Common myeloid progenitor, CD34-positive (primary cell): Measurements from ENCODE around the gene SAMD8.
"Not testable (repeated sequence)": the region's sequence is repeated elsewhere in the genome, so short reads cannot be mapped to it uniquely, and the experiment has no call there.

Experiments
- CTCF ChIA-PET: fragments of 350-600 bp; sonication (Branson Sonifier 250); formaldehyde crosslinking; loops from one replicate; lab custom pipeline; 2021; ENCODE audit warnings: antibody characterized with exemption; lab: Charles Lee
- POLR2A ChIA-PET: fragments of 350-600 bp; sonication (Branson Sonifier 250); formaldehyde crosslinking; loops from one replicate; lab custom pipeline; 2021; ENCODE audit warnings: antibody characterized with exemption; lab: Charles Lee
- DNase-seq, 3 donors: peaks; one replicate each; pipeline versions ENCODE4 v3.0.0 to v3.0.0-alpha.2; 2013
- H3K27ac ChIP-seq, 2 experiments: 1 replicate in 1 of 2; 2 replicates in 1 of 2; pipeline ENCODE4 v1.7.0; 2013; ENCODE audit warnings: inconsistent platforms in 2 of 2, low read length in 2 of 2, mild to moderate bottlenecking in 2 of 2, low read depth in 1 of 2, moderate library complexity in 1 of 2; ENCODE audit not compliant: severe bottlenecking in 2 of 2, insufficient read depth in 1 of 2, poor library complexity in 1 of 2
- H3K27me3 ChIP-seq, 5 experiments: replicated peaks in 2 of 5; 1 replicate in 3 of 5; 2 replicates in 2 of 5; pipeline versions ENCODE4 v1.6.1 to v1.7.0; 2013; ENCODE audit warnings: low read length in 4 of 5, mild to moderate bottlenecking in 2 of 5, moderate library complexity in 2 of 5, inconsistent platforms in 1 of 5; ENCODE audit not compliant: insufficient read depth in 5 of 5, control insufficient read depth in 4 of 5
- H3K36me3 ChIP-seq, 4 experiments: 1 replicate in 2 of 4; 2 replicates in 2 of 4; pipeline versions ENCODE4 v1.6.1 to v1.7.0; 2013; ENCODE audit warnings: low read length in 3 of 4, control low read depth in 1 of 4, mild to moderate bottlenecking in 1 of 4; ENCODE audit not compliant: control insufficient read depth in 4 of 4, insufficient read depth in 4 of 4
- H3K4me1 ChIP-seq, 4 experiments: 1 replicate in 3 of 4; 2 replicates in 1 of 4; pipeline versions ENCODE4 v1.6.1 to v1.7.1; 2013; ENCODE audit warnings: low read length in 3 of 4, mild to moderate bottlenecking in 3 of 4, control low read depth in 1 of 4, inconsistent platforms in 1 of 4, moderate library complexity in 1 of 4; ENCODE audit not compliant: control insufficient read depth in 4 of 4, insufficient read depth in 4 of 4; ENCODE audit errors: control extremely low read depth in 1 of 4
- H3K4me3 ChIP-seq, 7 experiments: 1 replicate in 4 of 7; 2 replicates in 3 of 7; pipeline versions ENCODE4 v1.5.1 to v1.7.0; 2013; ENCODE audit warnings: mild to moderate bottlenecking in 7 of 7, low read length in 6 of 7, moderate library complexity in 6 of 7, inconsistent platforms in 2 of 7, low read depth in 2 of 7, control low read depth in 1 of 7; ENCODE audit not compliant: insufficient read depth in 4 of 7, control insufficient read depth in 1 of 7; ENCODE audit errors: extremely low read depth in 1 of 7
- H3K9me3 ChIP-seq, 5 experiments: 1 replicate in 4 of 5; 2 replicates in 1 of 5; pipeline versions ENCODE4 v1.6.1 to v1.7.1; 2013; ENCODE audit warnings: low read length in 4 of 5, mild to moderate bottlenecking in 2 of 5, inconsistent platforms in 1 of 5, low read depth in 1 of 5, moderate library complexity in 1 of 5; ENCODE audit not compliant: control insufficient read depth in 4 of 5, insufficient read depth in 2 of 5; ENCODE audit errors: control extremely low read depth in 1 of 5
- WGBS: methylation state at CpG from one replicate; pipeline ENCODE4 v1.1.5; 2013; ENCODE audit not compliant: insufficient coverage; 5-methylcytosine and 5-hydroxymethylcytosine counted together

Gene SAMD8

GRCh38 chr10:75189266-75190096 is 78.0 kb downstream of the SAMD8 start:
- peaks cover 0 to 3% (median under 1%) of the 10 kb centered on the region in 4 experiments for H3K36me3 ChIP-seq
- peak in 1 of 3 donors; percentile 5 for DNase-seq
- no peaks in the 10 kb centered on the region for H3K4me1 ChIP-seq
- WGBS, result 98% methylated on average over 12 of the region's 12 CpGs
- no peak overlapping the region for H3K27ac ChIP-seq
- ChIA-PET CTCF (interaction anchor here (1.0 to 6.6 kb wide), 7 partner anchors 8 to 48 kb away, joined by 3 to 46 read pairs (median 8); no protein-coding TSS in a partner anchor), POLR2A (interaction anchor here (0.6 kb wide), 1 partner anchor 19 kb away, joined by 3 read pairs; no protein-coding TSS in a partner anchor)
- no peak overlapping the region for H3K4me3 ChIP-seq
- H3K9me3 ChIP-seq, result no peaks in the 10 kb centered on the region
- H3K27me3 ChIP-seq, result no peaks in the 10 kb centered on the region

GRCh38 chr10:75191821-75192568 is 80.5 kb downstream of the SAMD8 start:
- peak overlapping the region in 1 of 2 experiments; percentile 16 for H3K27ac ChIP-seq
- 100% methylated on average over 2 of the region's 10 CpGs for WGBS
- CTCF ChIA-PET, result interaction anchor here (1.4 kb wide), 1 partner anchor 18 kb away, joined by 3 read pairs; no protein-coding TSS in a partner anchor
- no peaks in the 10 kb centered on the region for H3K4me1 ChIP-seq
- POLR2A ChIA-PET, result interaction anchor here (0.6 kb wide), 1 partner anchor 15 kb away, joined by 3 read pairs; no protein-coding TSS in a partner anchor
- peaks cover 0 to 1% (median 0%) of the 10 kb centered on the region in 4 experiments for H3K36me3 ChIP-seq
- H3K9me3 ChIP-seq, result no peaks in the 10 kb centered on the region
- no peak overlapping the region for H3K4me3 ChIP-seq
- no peaks in the 10 kb centered on the region for H3K27me3 ChIP-seq
- peak in 1 of 3 donors; percentile 18 for DNase-seq

- DNase-seq, H3K27me3 ChIP-seq, H3K4me3 ChIP-seq, H3K9me3 ChIP-seq, H3K27ac ChIP-seq, POLR2A ChIA-PET, H3K4me1 ChIP-seq, H3K36me3 ChIP-seq: not testable (repeated sequence)
- CTCF ChIA-PET, result interaction anchor here (1.5 kb wide), 1 partner anchor 15 kb away, joined by 3 read pairs; no protein-coding TSS in a partner anchor
- WGBS, result 95% methylated on average over 3 of the region's 4 CpGs
These were observed 83.2 kb downstream of the SAMD8 start for GRCh38 chr10:75194625-75195024.

GRCh38 chr10:75195035-75195763 is 83.7 kb downstream of the SAMD8 start:
- Histone ChIP-seq H3K36me3 (peaks cover 0 to 1% (median 0%) of the 10 kb centered on the region in 4 experiments), H3K4me1 (no peaks in the 10 kb centered on the region), H3K27me3 (no peaks in the 10 kb centered on the region), H3K4me3 (no peak overlapping the region), H3K9me3 (no peaks in the 10 kb centered on the region), H3K27ac (no peak overlapping the region)
- ChIA-PET CTCF (interaction anchor here (1.0 to 1.5 kb wide), 2 partner anchors 14 to 16 kb away, joined by 3 read pairs; partner anchors contain the start of gene VDAC2), POLR2A (no interaction called here)
- DNase-seq, result no peak
- WGBS, result 95% methylated on average over 4 of the region's 6 CpGs

DNA sequence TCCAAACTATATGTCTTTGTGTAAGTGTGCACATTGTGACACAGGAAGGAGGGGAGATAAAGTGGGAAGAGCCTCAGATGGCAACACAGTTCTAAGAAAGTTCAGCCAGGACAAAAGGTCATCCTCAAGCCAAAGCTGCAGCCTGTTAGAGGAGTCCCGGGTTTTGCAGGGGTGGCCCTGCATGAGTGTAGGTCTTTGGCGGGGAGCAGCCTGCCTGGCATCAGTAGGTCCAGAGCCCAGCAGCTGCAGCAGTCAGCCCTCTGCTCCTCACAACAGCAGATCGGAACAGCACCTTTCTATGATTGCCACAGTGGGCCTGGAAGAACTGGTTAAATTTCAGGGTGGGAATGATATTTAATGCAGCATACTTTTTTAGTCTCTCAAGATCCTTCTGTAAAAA is 85.6 kb downstream of the SAMD8 start:
- no peak overlapping the region for H3K27ac ChIP-seq
- ChIA-PET POLR2A (no interaction called here), CTCF (interaction anchor here (1.3 to 2.4 kb wide), 3 partner anchors 9 to 15 kb away, joined by 4 to 9 read pairs (median 8); no protein-coding TSS in a partner anchor)
- H3K36me3 ChIP-seq, result peaks cover 0 to 1% (median 0%) of the 10 kb centered on the region in 4 experiments
- no peak overlapping the region for H3K4me3 ChIP-seq
- H3K27me3 ChIP-seq, result no peaks in the 10 kb centered on the region
- 94% methylated on average over 2 of the region's 3 CpGs for WGBS
- no peak for DNase-seq
- H3K4me1 ChIP-seq, result no peaks in the 10 kb centered on the region
- no peaks in the 10 kb centered on the region for H3K9me3 ChIP-seq

DNA sequence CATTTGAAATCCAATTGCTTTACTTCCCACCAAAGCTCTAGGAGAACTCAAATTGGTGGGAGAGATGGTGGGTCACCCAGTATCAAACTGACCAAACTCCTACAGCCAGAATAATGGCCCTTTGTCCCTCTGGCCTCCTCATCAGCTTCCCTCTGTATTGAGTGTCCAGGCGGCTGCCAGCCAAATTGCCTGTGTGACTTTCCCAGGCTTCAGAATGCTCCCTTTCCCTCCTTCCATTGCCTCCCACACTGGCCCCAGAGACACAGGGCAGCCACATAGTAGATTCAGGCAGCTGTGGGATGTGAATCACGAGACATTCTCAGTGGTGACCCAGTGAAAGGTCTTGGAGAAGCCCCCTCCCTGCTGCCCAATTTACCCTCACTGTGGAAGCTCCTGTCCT is 86.5 kb downstream of the SAMD8 start:
- Histone ChIP-seq H3K4me3 (no peak overlapping the region), H3K27me3 (no peaks in the 10 kb centered on the region), H3K27ac (no peak overlapping the region), H3K36me3 (peaks cover 0 to 1% (median 0%) of the 10 kb centered on the region in 4 experiments), H3K4me1 (no peaks in the 10 kb centered on the region), H3K9me3 (no peaks in the 10 kb centered on the region)
- DNase-seq, result no peak
- ChIA-PET POLR2A (no interaction called here), CTCF (interaction anchor here (1.0 to 2.4 kb wide), 5 partner anchors 9 to 30 kb away, joined by 3 to 9 read pairs (median 3); no protein-coding TSS in a partner anchor)
- WGBS, result 100% methylated on average over 1 of the region's 2 CpGs
